NK-92 (cell line): ENCODE data around the gene OTOG.

Experiments
- DNase-seq: peaks from one replicate; lab custom pipeline; 2025; ENCODE audit not compliant: unreplicated experiment; lab: John Stamatoyannopoulos, UW

OTOG gene

DNA sequence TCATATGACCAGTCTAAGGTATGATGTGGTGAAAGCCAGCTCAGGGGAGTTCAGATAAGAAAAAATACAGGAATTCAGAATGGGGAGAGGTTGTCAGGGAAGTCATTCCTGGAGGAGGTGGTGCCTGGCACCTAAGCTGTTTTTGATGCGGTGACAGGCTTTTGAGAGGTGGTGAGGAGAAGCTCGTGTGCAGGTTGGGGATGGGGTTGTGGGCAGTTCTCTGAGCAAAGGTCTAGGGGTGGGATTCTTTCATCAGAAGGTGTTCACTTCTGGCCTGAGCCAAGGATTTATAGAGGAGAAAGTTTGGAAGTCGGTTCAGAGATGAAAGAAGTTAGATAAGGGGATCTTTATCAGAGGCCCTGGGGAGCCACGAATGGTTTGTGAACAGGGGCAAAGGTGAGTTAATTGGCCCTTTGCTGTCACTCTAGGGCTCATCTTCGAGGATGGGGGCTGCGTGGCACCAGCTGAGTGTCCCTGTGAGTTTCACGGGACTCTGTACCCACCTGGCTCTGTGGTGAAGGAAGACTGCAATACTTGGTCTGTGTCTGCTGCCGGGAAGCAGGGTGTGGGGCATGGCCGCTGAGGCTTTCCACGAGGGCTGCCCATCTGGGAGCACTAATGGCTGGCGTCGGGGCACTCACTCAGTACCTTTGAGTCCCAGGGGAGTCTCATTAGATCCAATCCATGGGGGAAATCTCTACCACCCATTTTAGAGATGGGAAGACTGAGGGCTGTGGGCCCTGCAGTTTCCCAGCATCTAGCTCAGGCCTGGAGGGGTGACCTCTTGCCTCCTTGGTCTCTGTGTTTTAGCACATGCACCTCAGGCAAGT is 13.4 kb downstream of the OTOG start:
- DNase-seq = no peak

DNA sequence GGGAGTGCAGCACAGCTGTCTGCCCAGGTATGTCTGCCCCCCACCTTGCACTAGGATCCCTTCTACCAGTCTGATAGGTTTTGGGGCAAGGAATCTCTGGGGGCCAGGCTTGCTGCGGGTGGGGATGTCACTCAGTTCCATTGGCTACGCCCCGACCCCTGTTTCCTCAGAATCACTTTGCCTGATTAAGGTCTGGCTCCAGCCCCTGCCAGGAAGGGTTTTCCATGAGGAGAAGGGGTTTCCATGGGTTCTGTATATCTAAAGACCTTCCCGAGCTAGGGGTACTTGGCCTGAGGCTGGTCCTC is 14.0 kb downstream of the OTOG start:
- no peak for DNase-seq

DNA sequence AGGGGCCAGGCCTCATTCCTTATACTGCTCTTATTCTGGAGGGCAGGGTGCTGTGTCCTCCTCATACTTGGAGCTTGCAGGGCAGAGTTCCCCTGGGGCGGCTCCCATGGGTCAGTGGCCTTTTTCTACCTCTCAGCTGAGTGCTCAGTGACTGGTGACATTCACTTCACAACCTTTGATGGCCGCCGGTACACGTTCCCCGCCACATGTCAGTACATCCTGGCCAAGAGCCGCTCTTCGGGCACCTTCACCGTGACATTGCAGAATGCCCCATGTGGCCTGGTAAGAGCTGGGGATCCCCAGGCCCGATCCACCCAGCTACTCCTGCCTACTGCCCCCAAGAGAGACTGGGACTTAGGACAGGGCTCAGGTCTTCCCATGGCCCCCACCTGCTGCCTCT is 14.5 kb downstream of the OTOG start:
- no peak for DNase-seq

DNA sequence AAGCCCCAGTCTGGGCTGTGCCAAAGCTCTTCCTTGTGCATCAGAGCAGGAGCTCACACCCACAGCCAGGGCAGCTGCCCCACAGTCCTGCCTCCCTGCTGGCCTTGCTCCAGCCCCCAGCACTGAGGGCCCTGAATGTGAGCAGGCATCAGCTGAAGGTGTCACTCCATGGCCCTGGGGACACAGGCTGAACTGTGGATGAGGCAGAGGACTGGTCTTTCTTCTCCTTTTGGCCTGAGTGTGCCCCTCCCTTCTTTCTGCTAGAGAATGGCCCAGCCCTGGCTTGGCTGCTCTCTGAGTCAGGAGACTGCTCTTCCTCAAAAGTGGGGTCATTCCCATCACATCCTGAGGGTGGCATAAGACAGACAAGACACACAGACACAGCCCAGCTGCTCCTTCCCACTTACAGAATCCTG is 16.2 kb downstream of the OTOG start:
- no peak for DNase-seq

DNA sequence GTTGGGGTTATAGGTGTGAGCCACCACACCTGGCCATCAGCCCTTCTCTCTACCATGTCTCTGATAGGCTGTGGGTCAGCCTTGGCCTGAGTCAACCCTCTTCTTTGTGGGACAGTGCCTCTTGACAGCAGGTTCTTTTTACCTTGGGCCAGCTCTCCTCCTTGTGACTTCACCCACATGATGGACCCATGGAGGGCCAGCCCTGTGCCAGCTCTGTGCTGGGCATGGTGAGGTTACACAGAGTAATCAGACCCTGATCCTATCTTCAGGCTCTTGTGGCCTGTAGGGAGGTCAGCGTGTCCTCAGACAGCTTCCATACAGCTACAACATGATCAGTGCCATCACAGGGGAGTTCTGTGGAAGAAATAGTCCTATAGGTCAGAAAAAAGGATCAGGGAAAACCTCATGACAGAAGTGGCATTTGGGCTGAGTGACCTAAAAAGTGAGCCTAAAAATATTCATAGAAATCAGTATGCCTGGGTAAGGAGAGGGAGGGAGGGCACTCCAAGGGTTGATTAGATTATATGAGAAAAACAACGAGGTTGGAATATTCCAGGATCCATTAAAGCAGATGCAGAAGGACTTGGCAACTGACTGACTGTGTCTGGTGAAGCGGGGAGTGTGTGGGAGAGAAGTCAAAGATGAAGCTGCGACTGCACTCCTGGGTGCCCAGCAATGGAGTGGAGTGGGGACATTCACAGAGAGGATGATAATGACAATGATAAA is 17.1 kb downstream of the OTOG start:
- no peak for DNase-seq

DNA sequence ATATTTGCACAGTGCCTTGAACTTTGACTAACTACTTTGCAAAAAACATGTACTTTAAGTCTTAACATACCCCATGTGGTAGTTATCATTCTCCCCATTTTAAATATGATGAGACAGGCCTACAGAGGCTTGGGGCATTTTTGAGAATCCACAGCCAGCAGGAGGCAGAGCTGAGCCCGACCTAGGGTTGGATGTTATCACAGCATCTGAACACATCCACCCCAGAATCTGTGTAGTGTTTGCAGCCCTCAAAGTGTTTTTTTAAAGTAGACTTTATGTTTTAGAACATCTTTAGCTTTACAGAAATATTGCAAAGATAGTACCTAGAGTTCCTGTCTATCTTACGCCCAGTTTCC is 17.6 kb downstream of the OTOG start:
- no peak for DNase-seq

DNA sequence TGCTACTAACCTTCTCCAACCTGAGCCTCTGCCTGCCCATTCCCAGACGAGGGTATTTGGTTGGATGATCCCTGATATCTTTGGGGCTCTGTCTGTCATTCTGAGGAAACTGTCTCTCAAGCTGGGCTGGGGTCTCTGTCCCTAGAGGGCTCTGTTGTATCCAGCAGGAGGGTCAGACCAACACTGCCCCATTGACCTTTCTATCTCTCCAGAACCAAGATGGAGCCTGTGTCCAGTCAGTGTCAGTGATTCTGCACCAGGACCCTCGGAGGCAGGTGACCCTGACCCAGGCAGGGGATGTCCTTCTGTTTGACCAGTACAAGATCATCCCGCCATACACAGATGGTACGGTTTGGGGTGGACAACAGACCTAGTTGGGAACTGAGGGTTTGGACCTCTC is 21.9 kb downstream of the OTOG start:
- DNase-seq = no peak

DNA sequence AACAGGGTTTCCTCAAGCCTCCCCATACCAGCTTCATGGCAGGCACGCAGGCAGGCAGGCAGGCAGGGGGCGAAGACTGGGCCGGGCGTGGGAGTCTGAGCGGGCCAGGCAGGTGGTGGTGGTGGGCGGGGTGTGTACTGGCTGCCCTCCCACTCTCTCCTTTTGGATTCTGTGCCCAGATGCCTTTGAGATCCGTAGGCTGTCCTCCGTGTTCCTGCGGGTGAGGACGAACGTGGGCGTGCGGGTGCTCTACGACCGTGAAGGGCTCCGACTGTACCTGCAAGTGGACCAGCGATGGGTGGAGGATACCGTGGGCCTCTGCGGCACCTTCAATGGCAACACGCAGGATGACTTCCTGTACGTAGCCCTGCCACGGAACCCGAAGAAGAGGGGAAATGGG is 23.0 kb downstream of the OTOG start:
- no peak for DNase-seq

DNA sequence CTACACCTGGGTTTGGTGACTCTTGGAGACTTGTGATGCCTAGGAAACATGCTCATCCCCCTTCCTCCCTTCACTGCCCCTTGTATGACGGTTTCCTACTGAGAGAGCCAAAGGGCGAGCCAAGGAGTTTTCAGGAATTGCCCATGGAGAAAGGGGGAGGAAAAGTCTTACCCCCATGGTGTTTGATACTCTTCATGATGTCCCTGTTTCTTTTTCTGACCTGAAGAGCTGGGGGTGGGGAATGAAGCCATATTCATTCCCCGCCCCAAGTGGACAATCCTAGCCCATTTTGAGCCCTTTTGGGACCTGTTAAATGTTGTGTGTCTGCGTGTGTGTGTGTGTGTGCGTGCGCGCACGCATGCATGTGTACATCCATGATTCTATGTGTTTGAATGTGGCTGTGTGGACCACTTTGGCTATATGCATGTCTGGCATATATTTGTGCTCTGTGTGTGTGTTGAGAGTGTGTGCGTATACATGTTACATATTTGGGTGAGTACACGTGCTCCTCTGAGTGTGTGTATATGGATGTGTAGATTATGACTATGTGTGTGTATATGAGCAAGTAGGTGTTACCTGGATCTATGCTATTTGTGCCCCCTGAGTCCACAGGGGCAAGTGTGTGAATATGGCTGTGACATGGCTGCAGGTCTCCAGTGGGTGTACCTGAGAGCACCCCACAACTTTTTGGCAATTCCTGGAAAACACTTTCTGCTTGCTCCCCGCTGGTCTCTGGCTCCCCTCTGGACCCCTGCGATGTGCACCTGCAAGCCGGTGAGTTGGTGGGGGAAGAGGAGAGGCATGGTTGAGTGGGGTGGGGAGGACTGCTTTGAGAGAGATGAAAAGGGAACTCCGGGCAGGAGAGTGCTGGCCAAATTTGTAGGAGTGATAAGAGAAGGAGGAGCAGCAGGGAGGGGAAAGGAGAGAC is 24.6 kb downstream of the OTOG start:
- DNase-seq = no peak

DNA sequence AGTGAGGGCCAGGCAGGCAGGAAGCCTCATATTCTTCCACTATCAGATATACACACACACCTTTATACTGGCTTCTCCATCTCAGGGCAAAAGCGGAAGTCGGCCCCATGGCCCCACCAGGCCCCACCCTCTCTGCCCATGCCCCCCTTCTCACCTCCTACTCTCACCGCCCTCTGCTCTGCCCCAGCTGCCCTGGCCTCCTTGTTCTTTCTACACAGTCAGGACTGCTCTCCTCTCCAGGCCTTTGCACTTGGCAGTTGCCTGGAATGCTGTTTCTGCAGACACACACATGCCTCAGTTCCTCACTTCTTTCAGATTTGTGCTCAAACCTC is 25.3 kb downstream of the OTOG start:
- no peak for DNase-seq

DNA sequence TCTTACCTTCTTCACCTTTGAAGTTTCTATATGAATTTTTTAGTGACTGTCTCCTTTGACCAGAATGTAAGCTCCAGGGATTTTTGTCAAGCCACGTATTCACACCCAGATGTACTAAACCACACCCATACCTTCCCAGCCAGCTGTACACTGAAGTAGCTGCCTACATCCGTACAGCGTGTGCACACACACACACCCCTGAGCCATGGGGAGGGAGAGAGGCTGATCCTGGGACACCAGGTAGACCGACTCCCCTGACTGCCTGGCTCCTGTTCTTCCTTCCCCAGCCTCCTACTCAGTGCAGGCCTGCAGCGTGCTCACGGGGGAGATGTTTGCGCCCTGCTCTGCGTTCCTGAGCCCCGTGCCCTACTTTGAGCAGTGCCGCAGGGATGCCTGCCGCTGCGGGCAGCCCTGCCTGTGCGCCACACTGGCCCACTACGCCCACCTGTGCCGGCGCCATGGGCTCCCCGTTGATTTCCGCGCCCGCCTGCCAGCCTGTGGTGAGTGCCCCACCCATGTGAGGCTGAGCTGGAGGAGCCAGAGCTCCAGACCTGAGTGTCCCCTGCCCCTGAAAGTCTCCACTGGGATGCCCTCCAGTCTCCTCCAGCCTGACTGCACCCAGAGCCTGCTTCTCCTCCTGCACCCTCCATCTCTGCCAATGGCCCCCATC is 25.9 kb downstream of the OTOG start:
- DNase-seq = no peak

DNA sequence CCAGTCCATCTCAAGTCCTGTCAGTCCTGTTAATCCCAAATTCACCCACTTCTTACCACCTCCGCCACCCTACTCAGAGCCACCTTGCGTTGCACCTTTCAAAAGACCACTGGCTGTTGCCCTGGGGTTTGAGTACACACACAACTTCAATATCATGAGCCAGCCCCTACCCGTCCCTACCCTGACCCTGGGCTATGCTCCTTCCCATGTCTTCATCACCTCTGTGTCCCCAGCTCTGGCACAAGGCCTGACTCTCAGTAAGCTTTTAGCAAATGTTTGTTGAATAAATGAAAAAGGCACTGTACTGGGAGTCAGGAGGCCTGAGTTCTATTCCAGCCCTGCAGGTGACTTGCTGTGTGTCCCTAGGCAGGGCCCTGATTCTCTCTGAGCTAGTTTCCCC is 26.5 kb downstream of the OTOG start:
- no peak for DNase-seq

DNA sequence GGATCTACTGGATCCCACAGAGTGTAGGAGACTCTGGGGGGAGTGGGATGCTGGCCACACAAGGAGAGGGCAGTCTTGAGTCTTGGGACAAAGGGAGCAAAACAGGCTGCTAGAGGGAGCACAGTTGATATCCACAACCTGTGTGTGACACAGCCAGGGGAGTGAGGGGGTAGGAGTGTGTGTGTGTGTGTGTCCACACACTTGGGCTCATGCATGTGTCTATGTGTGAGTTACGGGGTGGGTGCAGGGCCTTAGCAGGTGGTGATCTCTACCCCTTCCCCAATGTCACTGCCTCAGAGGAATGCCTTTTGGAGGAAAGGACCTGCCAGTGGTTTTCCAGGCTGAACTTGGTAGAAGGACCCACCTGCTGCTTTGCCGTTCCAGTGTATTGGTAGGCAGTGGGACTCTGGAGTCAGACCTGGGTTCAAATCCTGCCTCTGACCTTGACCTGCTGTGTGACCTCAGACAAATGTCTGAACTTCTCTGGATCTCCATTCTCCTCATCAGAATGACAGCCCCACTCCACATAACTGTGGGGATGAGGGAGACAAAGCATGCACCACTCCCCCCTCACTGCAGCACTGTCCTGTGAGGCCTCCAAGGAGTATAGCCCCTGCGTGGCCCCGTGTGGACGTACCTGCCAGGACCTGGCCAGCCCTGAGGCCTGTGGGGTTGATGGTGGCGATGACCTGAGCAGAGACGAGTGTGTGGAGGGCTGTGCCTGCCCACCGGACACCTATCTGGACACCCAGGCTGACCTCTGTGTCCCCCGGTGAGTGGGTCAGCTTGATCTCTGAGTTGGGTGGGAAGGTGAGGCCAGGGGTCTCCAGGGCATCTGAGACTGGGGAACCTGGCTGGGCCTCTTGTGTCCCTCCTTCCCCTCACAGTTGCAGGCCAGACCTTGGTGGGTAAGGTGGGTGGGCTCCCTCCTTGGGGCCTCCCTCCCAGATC is 27.4 kb downstream of the OTOG start:
- DNase-seq = no peak

DNA sequence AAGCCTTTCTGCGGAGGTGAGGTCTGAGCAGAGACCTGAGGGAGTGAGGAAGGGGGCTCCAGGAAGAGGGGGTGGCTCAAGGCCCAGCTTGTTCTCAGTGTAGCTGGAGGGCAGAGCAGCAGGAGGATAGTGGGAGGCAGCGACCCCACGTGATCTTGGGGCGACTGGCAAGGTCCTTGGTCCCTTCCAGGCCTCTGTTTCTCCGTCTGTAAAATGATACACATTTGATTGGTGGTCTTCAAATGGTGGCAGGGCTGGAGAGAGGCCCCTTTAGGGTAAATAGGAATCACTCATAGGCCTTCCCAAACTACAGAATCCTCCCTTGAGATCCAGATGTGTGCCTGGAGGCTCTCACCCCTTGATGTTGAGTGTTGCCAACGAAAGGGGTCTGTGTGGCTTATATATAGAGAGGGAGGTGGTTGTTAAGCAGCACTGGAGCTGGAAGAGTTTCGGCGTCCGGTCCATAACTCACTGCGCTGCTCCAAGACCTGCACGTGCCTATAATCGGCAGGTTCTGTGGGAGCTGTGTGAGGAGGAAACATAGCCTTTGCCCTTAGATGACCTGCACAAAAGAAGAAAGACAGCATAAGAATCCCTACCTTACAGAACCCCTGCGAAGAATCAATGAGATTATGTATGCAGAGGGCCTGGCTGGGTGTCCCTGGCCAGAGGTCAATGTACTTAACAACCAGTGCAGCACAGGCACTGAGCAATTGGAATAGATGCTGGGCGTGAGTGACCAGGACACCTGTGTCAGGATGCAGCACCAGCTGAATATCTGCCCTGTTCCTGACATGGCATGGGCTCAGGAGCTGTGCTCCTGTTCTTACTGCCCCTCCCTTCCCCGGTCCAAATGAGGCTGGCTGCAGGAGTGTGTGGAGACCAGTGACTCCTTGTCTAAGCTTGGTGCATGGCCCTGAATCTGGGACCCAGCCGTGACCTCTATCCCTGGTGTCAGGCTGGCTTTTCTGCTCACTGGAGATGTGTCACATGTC is 28.7 kb downstream of the OTOG start:
- DNase-seq = no peak

DNA sequence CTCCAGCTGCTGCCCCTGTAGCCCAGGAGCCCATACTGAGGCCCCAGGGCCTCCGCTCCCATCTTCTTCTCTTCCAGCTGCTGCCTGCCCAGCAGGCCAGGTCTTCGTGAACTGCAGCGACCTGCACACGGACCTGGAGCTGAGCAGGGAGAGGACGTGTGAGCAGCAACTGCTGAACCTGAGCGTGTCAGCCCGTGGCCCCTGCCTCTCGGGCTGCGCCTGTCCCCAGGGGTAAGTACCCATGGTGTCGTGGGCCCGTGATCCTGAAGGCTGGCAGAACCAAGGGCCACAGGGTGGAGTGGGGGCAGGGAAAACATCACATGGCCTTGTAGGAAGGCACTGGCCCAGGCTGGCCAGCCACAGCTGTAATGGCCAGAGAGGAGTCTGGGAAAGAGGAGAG is 31.2 kb downstream of the OTOG start:
- no peak for DNase-seq

DNA sequence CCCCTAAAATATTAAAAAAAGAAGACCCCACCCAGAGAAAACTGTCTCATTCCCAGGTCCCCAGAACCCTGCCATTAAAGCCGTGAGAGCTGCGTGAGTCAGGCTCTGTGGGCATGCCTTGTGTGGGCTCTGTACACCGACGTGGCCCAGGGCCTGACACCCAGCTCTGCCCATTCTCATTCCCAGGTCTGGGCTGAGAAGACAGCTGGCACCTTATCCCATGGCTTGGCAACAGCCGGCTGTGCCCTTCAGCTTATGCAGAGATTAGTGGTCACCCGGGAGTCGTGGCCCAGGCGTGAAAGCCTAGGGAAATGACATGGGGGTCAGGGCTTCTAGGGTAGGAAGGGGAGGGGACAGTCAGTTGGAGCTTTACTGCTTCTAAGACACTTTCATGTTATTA is 31.9 kb downstream of the OTOG start:
- no peak for DNase-seq

DNA sequence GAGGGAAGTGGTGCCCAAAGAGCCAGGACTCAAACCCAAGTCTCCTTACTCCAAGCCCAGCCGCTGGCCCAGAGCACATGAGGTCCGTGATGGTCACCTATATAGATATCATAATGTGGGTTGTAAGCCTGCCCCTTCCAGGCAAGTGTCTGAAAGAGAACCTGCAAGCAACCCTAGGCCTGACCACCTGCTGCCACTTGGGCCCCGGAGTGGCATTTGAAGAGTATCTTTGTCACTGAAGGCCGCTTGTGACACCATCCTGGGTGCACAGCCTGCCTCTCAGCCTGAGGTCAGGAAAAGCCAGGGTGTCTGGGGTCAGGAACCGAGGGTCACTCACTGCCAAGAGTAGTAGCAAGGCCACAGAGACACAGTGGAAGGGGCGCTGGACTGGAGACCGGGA is 32.4 kb downstream of the OTOG start:
- DNase-seq = no peak

DNA sequence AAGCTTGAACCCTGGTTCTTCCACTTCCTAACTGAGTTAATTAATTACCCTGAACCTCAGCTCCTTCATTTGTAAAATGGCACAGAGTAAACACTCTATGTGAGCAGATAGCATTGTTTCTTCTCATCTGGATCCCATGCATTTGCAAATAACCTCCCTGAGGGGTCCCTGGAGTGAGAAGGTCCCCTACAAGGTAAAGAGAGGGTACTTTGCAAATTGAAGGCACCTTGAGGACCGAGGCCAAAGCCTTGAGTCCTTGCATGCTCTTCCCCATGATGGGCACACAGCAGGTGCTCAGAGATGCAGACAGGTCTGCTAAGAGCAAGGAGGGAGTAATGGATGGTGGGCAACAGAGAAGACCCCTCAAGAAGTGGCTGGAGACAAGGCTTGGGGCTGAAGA is 33.2 kb downstream of the OTOG start:
- DNase-seq = no peak

DNA sequence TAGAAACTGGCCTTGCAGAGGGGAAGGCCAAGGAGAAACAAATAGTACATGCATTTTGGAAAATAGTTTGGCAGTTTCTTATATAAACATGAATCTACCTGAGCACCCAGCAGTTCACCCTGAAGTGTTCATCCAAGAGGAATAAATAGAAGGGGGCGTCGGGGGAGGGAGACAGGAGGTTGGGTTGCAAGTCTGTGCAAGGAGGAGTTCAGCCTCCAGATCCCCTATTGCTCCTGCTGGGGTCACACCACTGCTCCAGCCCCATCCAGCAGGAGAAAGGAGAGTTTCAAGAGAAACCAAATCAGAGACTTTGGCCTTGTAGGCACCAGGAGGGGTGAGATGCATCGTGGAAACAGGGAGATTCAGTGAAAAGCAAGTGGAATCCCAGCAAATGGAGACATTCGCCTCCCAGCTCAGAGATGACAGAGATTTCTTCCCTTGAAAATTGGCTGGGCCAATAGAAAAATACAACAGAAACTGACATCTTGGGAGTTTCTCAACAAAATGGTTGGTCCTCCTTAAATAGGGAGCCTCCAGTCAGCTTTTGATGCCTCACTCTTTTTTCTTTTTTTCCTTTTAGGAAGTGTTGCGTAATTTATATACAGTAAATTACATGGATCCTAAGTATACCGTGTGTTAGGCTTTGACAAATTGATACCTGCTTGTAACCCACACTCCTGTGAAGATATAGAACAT is 34.1 kb downstream of the OTOG start:
- no peak for DNase-seq
